A673 (cell line): ENCODE data around the gene LRRC42.

ENCODE experiments used
- CTCF ChIP-seq: fragments of 300-800, 200-600 bp; sonication (generic); conservative IDR thresholded peaks from 2 replicates; pipeline ENCODE4 v1.5.1; 2017; ENCODE audit warnings: low read depth, mild to moderate bottlenecking, antibody characterized with exemption, low read length, moderate library complexity, mixed read lengths
- EZH2 ChIP-seq: fragments of 200-600 bp; sonication (generic); IDR thresholded peaks from 2 replicates; pipeline ENCODE4 v1.6.1; 2017; ENCODE audit warnings: borderline replicate concordance, low read depth, mild to moderate bottlenecking, mixed read lengths, antibody characterized with exemption, low read length; ENCODE audit not compliant: poor library complexity, severe bottlenecking

- TF ChIP-seq CTCF (no peak), EZH2 (no peak)
Observed at GRCh38 chr1:53948291-53948690, 2.1 kb downstream of the LRRC42 start.
